GM23338 (cell line): ENCODE data around the gene MAP1LC3C.

Experiments
- CREB1 ChIP-seq: fragments of 250-450 bp; sonication (Bioruptor Pico); IDR thresholded peaks from 2 replicates; pipeline ENCODE4 v1.5.0; 2020; ENCODE audit warnings: low read depth, mild to moderate bottlenecking, moderate library complexity
- CTCF ChIP-seq, 2 experiments: fragments of 200-600 bp in 1 of 2; sonication (generic) in 1 of 2; conservative IDR thresholded peaks; 2 replicates each; pipeline versions ENCODE4 v1.5.1 to v1.6.1; 2016 to 2017; ENCODE audit warnings: antibody characterized with exemption in 2 of 2, low read depth in 2 of 2, mild to moderate bottlenecking in 2 of 2, moderate library complexity in 1 of 2
- EZH2 ChIP-seq: fragments of 200-600 bp; sonication (generic); IDR thresholded peaks from one replicate; pipeline ENCODE4 v1.8.0; 2017; ENCODE audit warnings: antibody characterized with exemption, mild to moderate bottlenecking, low read depth; ENCODE audit not compliant: unreplicated experiment
- EZH2phosphoT487 ChIP-seq: fragments of 200-600 bp; sonication (generic); IDR thresholded peaks from one replicate; pipeline ENCODE4 v1.8.1; 2018; ENCODE audit warnings: antibody characterized with exemption; ENCODE audit not compliant: unreplicated experiment
- JUNB ChIP-seq: IDR thresholded peaks from one replicate; pipeline ENCODE4 v1.6.1; 2016; ENCODE audit warnings: antibody characterized with exemption; ENCODE audit not compliant: unreplicated experiment
- NANOG ChIP-seq: IDR thresholded peaks from 2 replicates; pipeline ENCODE4 v1.6.1; 2016; ENCODE audit warnings: antibody characterized with exemption, borderline replicate concordance
- POLR2AphosphoS5 ChIP-seq: IDR thresholded peaks from 2 replicates; pipeline ENCODE4 v1.6.1; 2016; ENCODE audit warnings: antibody characterized with exemption, low read depth
- REST ChIP-seq: IDR thresholded peaks from one replicate; pipeline ENCODE4 v1.6.1; 2018; ENCODE audit warnings: antibody characterized with exemption; ENCODE audit not compliant: unreplicated experiment
- STAT1 ChIP-seq: IDR thresholded peaks from one replicate; pipeline ENCODE4 v1.6.1; 2016; ENCODE audit warnings: antibody characterized with exemption; ENCODE audit not compliant: unreplicated experiment

GRCh38 chr1:242030071-242030470 is 31.2 kb upstream of the MAP1LC3C start:
- TF ChIP-seq CTCF (conservative IDR thresholded peaks at IDR 0.05; ENCODE audit: low read depth in 2 of 2) (no peak), EZH2 (no peak), POLR2AphosphoS5 (no peak), EZH2phosphoT487 (no peak), CREB1 (CRISPR knock-in tag) (no peak), JUNB (no peak), NANOG (no peak), REST (no peak), STAT1 (no peak)
